ENCODE measurements around the gene ECE1.

The ECE1 gene

DNA sequence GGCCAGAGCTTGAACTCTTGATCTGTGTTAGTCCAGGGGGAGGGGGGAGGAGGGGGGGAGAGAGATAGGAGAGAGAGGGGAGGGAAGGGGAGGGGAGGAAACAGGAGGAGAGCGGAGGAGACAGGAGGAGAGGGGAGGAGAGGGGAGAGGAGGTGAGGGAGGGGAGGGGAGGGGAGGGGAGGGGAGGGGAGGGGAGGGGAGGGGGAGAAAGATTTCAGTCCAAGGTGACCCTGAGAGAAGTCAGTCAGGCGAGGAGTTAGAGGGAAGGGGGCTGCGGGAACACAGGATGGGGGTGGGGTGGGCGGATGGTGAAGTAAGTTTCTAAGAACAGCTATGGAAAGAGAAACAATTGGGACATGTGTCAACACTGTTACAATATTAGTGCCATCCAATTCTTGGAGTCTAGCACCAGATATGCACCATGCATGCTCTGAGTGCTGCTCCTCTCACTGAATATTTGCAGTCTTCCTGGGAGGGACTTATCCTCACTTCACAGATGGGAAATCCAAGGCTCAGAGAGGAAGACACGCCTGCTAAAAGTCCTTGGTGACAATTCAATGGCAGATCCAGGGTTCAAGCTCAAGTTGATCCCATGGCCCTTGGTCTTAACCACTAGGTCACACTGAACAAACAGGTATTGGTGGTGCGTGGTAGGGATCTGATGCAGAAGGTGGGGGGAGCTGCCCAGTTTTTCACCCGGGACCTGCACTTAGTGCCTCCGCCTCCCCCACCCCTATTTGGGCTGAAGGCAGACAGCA, 42.5 kb upstream of the ECE1 start:
- Mint-ChIP-seq H3K27ac (peak overlapping the region; percentile 51 to 87 (median 85)), H3K4me3 (no peak overlapping the region), H3K36me3 (ENCODE audit: low read depth) (no peaks in the 10 kb centered on the region), H3K9me3 (no peaks in the 10 kb centered on the region), H3K27me3 (ENCODE audit: low read depth) (peaks cover 13% of the 10 kb centered on the region), H3K4me1 (peaks cover 56% of the 10 kb centered on the region)
- TF ChIP-seq CTCF (IDR thresholded peaks at IDR 0.05; ENCODE audit: unreplicated experiment in 3 of 3), result no peak

DNA sequence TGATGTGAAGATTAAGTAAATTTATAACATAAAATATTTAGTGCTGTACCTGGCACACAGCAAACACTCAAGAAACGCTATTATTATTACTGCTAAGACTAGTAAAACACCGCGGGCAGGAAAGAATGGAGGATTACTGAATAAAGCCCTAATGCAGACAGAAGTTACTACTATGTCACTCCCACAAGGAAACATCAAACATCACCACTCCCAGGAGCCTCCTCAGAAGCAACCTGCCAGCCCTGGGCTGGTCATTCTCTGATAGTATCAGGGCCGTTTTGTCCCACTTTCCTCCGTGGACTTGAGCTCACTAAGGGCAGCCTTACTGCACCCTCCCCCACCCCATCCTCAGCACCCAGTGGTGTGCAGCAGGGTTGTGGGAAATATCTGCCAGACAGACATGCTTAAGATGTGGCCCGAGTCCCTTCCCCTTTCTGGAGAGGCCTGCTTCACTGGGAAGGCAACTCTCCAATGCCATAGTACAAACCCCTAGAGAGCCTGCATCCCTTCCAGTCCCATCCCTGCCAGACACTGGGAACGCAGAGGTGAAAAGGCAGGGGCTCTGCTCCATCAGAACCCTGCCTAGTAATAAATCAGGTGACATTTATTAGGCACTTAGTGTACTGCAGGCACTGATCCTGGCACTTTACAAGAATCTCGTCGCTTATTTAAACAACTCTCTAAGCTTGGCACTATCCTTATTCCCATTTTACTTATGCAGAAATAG, 41.7 kb upstream of the ECE1 start:
- Mint-ChIP-seq H3K4me1 (peaks cover 55% of the 10 kb centered on the region), H3K4me3 (no peak overlapping the region), H3K36me3 (ENCODE audit: low read depth) (no peaks in the 10 kb centered on the region), H3K27me3 (ENCODE audit: low read depth) (peaks cover 10% of the 10 kb centered on the region), H3K9me3 (no peaks in the 10 kb centered on the region), H3K27ac (peak overlapping the region in 2 of 3 experiments; percentile 56 to 63)
- no peak for TF ChIP-seq CTCF (IDR thresholded peaks at IDR 0.05; ENCODE audit: unreplicated experiment in 3 of 3)

- Mint-ChIP-seq H3K27me3 (ENCODE audit: low read depth) (peaks cover 9% of the 10 kb centered on the region), H3K4me3 (no peak overlapping the region), H3K27ac (peak overlapping the region; percentile 7 to 77 (median 26)), H3K9me3 (no peaks in the 10 kb centered on the region), H3K36me3 (ENCODE audit: low read depth) (no peaks in the 10 kb centered on the region), H3K4me1 (peaks cover 67% of the 10 kb centered on the region)
- no peak for TF ChIP-seq CTCF (IDR thresholded peaks at IDR 0.05; ENCODE audit: unreplicated experiment in 3 of 3)
Measured at GRCh38 chr1:21330544-21330943, 40.3 kb upstream of the ECE1 start.

DNA sequence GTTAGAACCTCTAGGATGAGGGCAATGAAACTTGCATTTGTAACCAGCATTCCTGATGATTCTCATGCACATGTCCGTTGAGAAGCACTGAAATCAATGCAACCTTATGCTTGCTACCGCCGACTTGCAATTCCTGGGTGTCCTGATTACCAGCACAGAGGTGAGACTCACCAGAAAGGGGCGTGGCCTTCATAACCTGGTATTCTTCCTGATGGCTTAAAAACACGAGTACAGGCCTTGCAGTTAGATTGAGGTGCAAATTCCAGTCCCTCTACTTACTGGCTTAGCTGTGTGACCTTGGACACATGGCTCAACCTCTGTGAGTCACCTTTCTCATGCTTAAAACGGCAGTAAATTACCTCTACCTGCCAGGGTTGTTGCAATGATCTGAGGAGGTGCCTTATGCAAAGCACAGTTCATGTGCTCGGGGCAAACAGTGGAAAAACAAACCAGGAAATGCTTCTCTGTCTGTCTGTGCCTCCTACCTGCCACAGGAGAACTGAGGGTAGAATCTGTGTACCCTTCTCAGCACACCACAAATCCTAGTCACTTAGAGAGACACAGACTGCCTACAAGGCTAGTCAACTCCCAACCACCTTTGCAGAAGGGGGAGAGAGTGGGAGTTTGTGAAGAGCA, 39.1 kb upstream of the ECE1 start:
- Mint-ChIP-seq H3K9me3 (no peaks in the 10 kb centered on the region), H3K36me3 (ENCODE audit: low read depth) (no peaks in the 10 kb centered on the region), H3K4me3 (no peak overlapping the region), H3K4me1 (peaks cover 69% of the 10 kb centered on the region), H3K27me3 (ENCODE audit: low read depth) (peaks cover 9% of the 10 kb centered on the region), H3K27ac (peak overlapping the region; percentile 58 to 97 (median 70))
- TF ChIP-seq CTCF (IDR thresholded peaks at IDR 0.05; ENCODE audit: unreplicated experiment in 3 of 3), result no peak

GRCh38 chr1:21327566-21328323, 37.5 kb upstream of the ECE1 start:
- H3K9me3 Mint-ChIP-seq, result no peaks in the 10 kb centered on the region
- peaks cover 4% of the 10 kb centered on the region for H3K27me3 Mint-ChIP-seq (ENCODE audit: low read depth)
- peak overlapping the region; percentile 51 to 95 (median 85) for H3K27ac Mint-ChIP-seq
- H3K4me1 Mint-ChIP-seq, result peaks cover 75% of the 10 kb centered on the region
- TF ChIP-seq CTCF (IDR thresholded peaks at IDR 0.05; ENCODE audit: unreplicated experiment in 3 of 3), result no peak
- peak overlapping the region in 1 of 3 experiments; percentile 29 for H3K4me3 Mint-ChIP-seq
- H3K36me3 Mint-ChIP-seq (ENCODE audit: low read depth), result no peaks in the 10 kb centered on the region

Data from nephron (organoid).